ENCODE results near the gene COPS8. TPM values are rescaled to one million over a fixed set of nuclear protein-coding genes. Genes with fewer than 3 reads are reported as not detected.

Gene COPS8
- total RNA-seq, 2 donors from 2014 or later: 66.3 to 72.7 TPM

DNA sequence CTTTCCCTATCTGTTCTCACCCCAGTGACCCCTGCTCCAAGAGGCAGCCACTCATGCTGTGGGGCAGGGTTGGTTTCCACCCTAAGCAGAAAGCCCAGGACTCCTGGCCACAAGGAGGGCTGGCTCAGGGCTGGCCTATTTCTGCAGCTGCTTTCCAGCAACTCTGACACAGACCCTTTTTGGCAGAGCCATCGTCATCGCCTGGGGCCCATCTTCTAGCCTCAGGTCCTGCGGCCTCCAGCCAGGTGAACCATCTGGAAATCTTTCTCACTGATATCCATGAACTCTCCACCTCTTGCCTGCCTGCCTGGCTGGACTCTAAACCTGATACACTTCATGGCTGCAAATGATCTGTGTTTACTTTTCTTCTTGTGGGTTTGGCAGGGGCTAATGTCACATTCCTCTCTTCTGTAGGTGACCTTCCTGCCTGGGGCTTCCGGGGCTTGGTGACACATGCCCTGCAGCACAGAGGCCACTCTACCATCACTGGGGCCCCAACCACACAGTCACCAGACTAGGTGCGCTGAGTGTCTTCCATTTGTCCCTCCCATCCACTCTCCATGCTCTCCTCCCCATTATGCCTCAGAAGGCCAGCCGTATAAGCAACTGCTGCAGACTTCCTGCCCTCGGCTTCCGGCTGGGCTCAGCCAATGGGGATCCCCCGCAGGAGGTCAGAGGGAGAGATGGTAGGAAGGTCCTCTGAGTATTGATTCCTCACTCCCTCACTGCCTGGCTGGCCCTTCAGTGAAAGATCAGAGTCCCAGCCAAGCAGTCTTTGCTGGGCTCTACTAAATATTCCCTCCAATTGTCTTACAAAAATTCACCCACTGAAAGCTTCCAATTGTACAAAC is 9.7 kb upstream of the COPS8 start:
- Histone ChIP-seq H3K4me1 (ENCODE audit: control insufficient read depth, insufficient read depth, low read length) (no peaks in the 10 kb centered on the region), H3K9me3 (ENCODE audit: control insufficient read depth, low read length) (peaks cover 6% of the 10 kb centered on the region), H3K27me3 (ENCODE audit: control insufficient read depth, insufficient read depth, low read length, poor library complexity, severe bottlenecking) (no peaks in the 10 kb centered on the region), H3K36me3 (ENCODE audit: control insufficient read depth, insufficient read depth, low read length) (no peaks in the 10 kb centered on the region), H3K4me3 (ENCODE audit: low read length) (no peak overlapping the region), H3K9ac (ENCODE audit: extremely low read depth, low read length, poor library complexity, severe bottlenecking) (no peak overlapping the region), H3K27ac (ENCODE audit: low read depth, low read length) (no peak overlapping the region)
- Mint-ChIP-seq H3K9me3 (peaks cover 4% of the 10 kb centered on the region), H3K27me3 (ENCODE audit: insufficient read depth) (peaks cover 7% of the 10 kb centered on the region), H3K4me1 (no peaks in the 10 kb centered on the region), H3K4me3 (no peak overlapping the region), H3K36me3 (ENCODE audit: low read depth) (no peaks in the 10 kb centered on the region), H3K27ac (no peak overlapping the region)
- TF ChIP-seq CTCF (conservative IDR thresholded peaks at IDR 0.05): no peak
- DNase-seq: peak; percentile 38
- 89 to 93% methylated on average over 3 to 9 of the region's 9 CpGs for WGBS, 2 experiments (ENCODE audit: insufficient coverage in 1 of 2, insufficient read length in 1 of 2)

GRCh38 chr2:237081596-237081995 is 4.1 kb upstream of the COPS8 start:
- no peak overlapping the region for H3K27ac ChIP-seq (ENCODE audit: low read depth, low read length)
- no peaks in the 10 kb centered on the region for H3K36me3 ChIP-seq (ENCODE audit: control insufficient read depth, insufficient read depth, low read length)
- H3K27ac Mint-ChIP-seq: no peak overlapping the region
- peaks cover 6% of the 10 kb centered on the region for H3K27me3 Mint-ChIP-seq (ENCODE audit: insufficient read depth)
- H3K9me3 ChIP-seq (ENCODE audit: control insufficient read depth, low read length): no peaks in the 10 kb centered on the region
- no peak overlapping the region for H3K4me3 Mint-ChIP-seq
- H3K4me3 ChIP-seq (ENCODE audit: low read length): no peak overlapping the region
- no peak for TF ChIP-seq CTCF (conservative IDR thresholded peaks at IDR 0.05)
- peaks cover 5% of the 10 kb centered on the region for H3K4me1 Mint-ChIP-seq
- no peak overlapping the region for H3K9ac ChIP-seq (ENCODE audit: extremely low read depth, low read length, poor library complexity, severe bottlenecking)
- no peaks in the 10 kb centered on the region for H3K4me1 ChIP-seq (ENCODE audit: control insufficient read depth, insufficient read depth, low read length)
- no peak for DNase-seq
- no peaks in the 10 kb centered on the region for H3K9me3 Mint-ChIP-seq
- no peaks in the 10 kb centered on the region for H3K27me3 ChIP-seq (ENCODE audit: control insufficient read depth, insufficient read depth, low read length, poor library complexity, severe bottlenecking)
- no peaks in the 10 kb centered on the region for H3K36me3 Mint-ChIP-seq (ENCODE audit: low read depth)
- 93% methylated on average over 3 to 8 of the region's 8 CpGs for WGBS, 2 experiments (ENCODE audit: insufficient coverage in 1 of 2, insufficient read length in 1 of 2)

DNA sequence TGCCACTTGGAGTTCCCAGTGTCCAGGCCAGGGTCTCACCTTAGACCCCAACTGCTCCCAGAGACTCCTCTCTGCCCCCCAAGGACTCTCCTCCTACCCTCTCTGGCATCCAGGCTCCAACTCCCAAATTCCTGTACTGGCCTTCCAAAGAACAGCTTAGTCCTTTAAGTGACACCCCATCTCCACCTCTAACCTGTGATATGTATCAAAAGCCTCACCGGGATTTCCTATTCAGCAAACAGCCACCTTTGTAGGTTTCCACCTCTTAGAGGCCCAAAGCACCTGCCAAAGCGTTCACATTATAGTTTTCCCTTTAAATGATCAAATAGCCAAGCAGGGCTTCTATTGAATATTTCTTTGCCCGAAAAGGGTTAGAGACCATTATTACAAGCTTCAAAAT is 2.7 kb upstream of the COPS8 start:
- TF ChIP-seq CTCF (conservative IDR thresholded peaks at IDR 0.05): no peak
- no peak overlapping the region for H3K9ac ChIP-seq (ENCODE audit: extremely low read depth, low read length, poor library complexity, severe bottlenecking)
- H3K27ac Mint-ChIP-seq: no peak overlapping the region
- peaks cover 2% of the 10 kb centered on the region for H3K4me1 ChIP-seq (ENCODE audit: control insufficient read depth, insufficient read depth, low read length)
- H3K36me3 ChIP-seq (ENCODE audit: control insufficient read depth, insufficient read depth, low read length): no peaks in the 10 kb centered on the region
- peaks cover 6% of the 10 kb centered on the region for H3K4me1 Mint-ChIP-seq
- no peaks in the 10 kb centered on the region for H3K27me3 ChIP-seq (ENCODE audit: control insufficient read depth, insufficient read depth, low read length, poor library complexity, severe bottlenecking)
- no peak overlapping the region for H3K27ac ChIP-seq (ENCODE audit: low read depth, low read length)
- 93 to 100% methylated on average over 3 of the region's 3 CpGs for WGBS, 2 experiments (ENCODE audit: insufficient coverage in 1 of 2, insufficient read length in 1 of 2)
- DNase-seq: no peak
- H3K9me3 Mint-ChIP-seq: no peaks in the 10 kb centered on the region
- no peak overlapping the region for H3K4me3 Mint-ChIP-seq
- peaks cover 6% of the 10 kb centered on the region for H3K27me3 Mint-ChIP-seq (ENCODE audit: insufficient read depth)
- H3K36me3 Mint-ChIP-seq (ENCODE audit: low read depth): no peaks in the 10 kb centered on the region
- no peak overlapping the region for H3K4me3 ChIP-seq (ENCODE audit: low read length)
- no peaks in the 10 kb centered on the region for H3K9me3 ChIP-seq (ENCODE audit: control insufficient read depth, low read length)
